ENCODE measurements around the gene ATG4B.

DNA sequence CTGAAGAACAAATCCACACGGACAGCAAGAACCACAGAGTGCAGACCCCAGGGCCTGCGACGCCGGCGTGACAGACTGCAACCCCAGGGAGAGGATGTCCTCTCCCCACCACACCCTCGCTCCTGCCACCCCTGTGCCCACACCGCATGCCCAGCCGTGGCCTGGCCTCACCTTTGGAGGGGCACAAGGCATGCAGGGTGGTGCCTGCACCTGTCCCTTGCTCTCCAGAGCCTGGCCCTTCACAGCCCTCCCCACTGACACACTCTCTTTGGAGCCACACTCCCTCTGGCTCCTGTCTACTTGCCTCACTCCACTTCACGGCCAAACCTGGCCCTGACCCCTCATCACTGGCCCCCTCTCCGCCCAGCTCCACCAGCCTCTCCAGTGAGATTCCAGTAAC is 9.8 kb upstream of the ATG4B start:
- TF ChIP-seq POLR2A (IDR thresholded peaks at IDR 0.05; ENCODE audit: low read depth) = no peak
- TF ChIP-seq, protein P1, sequence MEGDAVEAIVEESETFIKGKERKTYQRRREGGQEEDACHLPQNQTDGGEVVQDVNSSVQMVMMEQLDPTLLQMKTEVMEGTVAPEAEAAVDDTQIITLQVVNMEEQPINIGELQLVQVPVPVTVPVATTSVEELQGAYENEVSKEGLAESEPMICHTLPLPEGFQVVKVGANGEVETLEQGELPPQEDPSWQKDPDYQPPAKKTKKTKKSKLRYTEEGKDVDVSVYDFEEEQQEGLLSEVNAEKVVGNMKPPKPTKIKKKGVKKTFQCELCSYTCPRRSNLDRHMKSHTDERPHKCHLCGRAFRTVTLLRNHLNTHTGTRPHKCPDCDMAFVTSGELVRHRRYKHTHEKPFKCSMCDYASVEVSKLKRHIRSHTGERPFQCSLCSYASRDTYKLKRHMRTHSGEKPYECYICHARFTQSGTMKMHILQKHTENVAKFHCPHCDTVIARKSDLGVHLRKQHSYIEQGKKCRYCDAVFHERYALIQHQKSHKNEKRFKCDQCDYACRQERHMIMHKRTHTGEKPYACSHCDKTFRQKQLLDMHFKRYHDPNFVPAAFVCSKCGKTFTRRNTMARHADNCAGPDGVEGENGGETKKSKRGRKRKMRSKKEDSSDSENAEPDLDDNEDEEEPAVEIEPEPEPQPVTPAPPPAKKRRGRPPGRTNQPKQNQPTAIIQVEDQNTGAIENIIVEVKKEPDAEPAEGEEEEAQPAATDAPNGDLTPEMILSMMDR (IDR thresholded peaks at IDR 0.05) = no peak

Measured in esophagus muscularis mucosa (tissue), 3 donors.